HG03060 (cell line): ENCODE measurements around the gene CNIH3.
"Not testable (repeated sequence)": the region's sequence is repeated elsewhere in the genome, so short reads cannot be mapped to it uniquely, and the experiment has no call there.

Experiments
- ATAC-seq: cut with Tn5 transposase; IDR thresholded peaks from one replicate; pipeline ENCODE4 v1.9.1; 2021; ENCODE audit warnings: low read depth, moderate number of reproducible peaks; ENCODE audit not compliant: unreplicated experiment

CNIH3 gene

GRCh38 chr1:224711231-224711756, 95.2 kb downstream of the CNIH3 start:
- not testable (repeated sequence) for ATAC-seq

- ATAC-seq, result no peak
These were observed 95.8 kb downstream of the CNIH3 start for GRCh38 chr1:224711876-224712275.

GRCh38 chr1:224713228-224713627, 97.1 kb downstream of the CNIH3 start:
- ATAC-seq, result no peak

GRCh38 chr1:224714553-224714952, 98.4 kb downstream of the CNIH3 start:
- ATAC-seq, result no peak

GRCh38 chr1:224718470-224719053, 102.4 kb downstream of the CNIH3 start:
- no peak for ATAC-seq

GRCh38 chr1:224719716-224720115, 103.6 kb downstream of the CNIH3 start:
- no peak for ATAC-seq

GRCh38 chr1:224720216-224720615, 104.1 kb downstream of the CNIH3 start:
- ATAC-seq, result no peak

DNA sequence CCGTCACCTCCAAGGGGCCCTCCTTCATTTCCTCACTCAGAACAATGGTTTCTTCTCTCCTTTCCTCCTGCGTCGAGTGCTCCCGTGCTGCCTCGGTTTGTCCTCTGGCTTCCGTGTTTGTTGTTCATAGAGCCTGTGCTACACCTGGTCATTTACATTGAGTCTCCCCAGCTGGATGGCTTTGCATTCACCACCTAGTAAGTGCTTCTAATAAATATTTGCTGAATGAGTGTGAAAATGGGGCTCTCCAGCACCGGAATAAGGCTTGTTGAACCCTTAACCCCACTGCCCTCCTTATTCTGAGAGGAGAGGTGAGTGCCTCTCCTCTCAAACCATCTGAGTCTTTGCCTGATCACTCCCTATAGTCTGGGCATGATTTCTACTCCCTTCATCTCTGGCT, 104.9 kb downstream of the CNIH3 start:
- ATAC-seq, result no peak

GRCh38 chr1:224722838-224723237, 106.7 kb downstream of the CNIH3 start:
- ATAC-seq, result no peak

DNA sequence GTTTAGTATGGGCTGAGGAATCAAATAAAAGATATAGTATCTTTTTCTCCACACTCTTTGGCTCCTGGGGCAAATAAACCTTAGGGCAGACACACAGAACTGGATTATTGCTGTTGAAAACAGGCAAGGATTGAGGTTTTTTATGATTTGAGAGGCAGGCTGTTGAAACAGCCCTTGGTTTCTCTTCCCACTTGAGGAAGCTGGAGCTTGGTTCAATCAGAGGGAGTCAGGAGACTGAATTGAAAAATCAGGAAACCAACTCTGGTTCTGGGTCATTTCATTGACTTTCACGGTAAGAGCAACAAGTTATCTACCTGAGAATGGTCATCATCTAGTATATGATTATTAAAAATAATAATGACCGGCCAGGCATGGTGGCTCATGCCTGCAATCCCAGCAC, 108.4 kb downstream of the CNIH3 start:
- no peak for ATAC-seq

DNA sequence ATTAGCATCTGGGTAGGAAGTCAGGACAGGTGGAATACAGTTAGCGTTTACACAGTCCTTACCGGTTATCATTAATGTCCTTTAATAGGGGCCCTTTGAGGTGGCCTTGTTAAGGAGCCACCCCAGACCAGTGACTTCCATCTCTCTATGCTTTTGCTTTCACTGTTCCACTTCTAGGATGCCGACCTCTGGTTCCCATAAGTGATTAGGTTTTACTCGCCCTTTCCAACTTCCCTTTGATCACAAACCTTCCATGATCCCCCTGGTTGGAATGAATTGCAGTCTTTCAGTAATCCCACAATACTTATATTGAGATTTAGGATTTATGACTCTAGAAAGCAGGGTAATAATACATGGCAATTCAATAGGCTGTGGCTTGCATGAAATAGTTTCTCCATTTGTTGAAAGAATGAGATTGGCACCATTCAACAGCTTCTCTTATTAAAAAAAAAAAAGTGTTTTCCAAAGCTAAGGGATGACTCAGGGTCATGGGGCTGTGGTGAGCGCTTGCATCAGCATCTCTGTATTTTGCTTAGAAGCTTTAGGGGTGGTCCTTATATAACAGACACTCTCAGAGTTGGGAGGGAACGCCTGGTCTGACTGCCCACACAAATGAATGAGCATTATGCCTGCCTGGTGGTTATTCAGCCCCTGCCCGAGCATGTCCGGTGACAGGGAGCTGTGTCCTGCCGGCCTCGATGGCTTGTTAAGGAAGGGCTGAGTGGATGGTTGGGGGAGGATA, 110.5 kb downstream of the CNIH3 start:
- ATAC-seq, result no peak

DNA sequence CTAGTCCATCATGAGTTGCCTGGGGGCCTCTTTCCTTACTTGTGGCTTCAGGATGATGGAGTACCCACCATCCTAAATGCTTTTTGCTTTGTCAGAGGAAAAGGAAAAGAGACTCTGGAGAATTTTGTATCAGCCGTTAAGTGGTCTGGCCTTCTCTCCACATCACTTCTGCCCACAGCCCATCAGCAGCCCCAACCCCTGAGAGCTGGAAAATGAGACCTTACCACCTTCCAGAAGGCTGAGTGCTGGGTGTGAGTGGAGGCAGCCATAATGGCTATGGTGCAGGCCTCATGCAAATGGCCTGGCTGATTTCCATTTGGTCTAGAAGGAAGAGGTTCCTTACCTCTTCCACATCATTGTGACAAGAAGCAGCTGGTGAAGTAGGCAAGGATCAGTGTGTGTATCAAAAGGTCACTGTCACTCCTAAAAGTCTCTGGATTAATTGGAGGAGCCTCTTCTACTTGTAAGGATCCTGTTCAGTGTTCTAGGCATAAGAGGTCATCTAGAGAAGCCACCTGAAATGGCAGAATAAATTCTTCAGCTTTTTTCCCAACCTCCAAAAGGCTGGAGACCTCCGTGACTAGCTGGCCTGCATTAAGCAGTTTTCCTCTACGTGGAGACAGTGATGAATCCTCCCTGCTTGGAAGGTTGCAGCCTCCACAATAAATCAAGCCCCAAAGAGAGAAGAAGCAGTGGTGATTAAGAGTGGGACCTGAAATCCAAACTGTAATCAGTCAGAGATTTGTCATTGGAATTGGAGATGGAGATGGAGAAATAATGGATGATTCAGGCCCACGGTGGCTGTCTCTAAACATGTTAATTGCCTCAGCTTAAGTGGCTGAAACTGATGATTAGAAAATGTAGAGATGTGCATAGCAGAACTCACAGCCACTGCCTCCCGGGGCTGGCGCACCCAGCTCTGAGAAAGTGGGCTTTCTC, 111.5 kb downstream of the CNIH3 start:
- ATAC-seq, result no peak

DNA sequence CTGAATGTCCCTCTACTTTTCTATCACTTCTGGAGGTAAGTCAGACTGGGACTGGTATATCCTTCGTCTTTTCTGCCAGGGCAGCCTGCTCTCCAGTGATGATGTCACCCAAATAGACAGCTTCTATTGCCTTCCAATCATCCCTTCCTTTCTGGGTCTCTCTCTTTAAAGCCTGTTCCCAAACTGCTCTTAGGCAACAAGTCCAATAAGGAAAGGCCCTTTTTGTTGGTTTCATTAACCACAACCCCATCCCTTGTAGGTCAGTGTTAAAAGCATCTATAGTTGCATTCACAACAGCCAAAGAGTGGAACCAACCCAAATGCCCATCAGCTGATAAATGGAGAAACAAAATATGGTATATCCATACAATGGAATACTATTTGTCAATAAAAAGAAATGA, 114.4 kb downstream of the CNIH3 start:
- ATAC-seq, result no peak

- no peak for ATAC-seq
These were observed 114.8 kb downstream of the CNIH3 start for GRCh38 chr1:224730965-224731364.

DNA sequence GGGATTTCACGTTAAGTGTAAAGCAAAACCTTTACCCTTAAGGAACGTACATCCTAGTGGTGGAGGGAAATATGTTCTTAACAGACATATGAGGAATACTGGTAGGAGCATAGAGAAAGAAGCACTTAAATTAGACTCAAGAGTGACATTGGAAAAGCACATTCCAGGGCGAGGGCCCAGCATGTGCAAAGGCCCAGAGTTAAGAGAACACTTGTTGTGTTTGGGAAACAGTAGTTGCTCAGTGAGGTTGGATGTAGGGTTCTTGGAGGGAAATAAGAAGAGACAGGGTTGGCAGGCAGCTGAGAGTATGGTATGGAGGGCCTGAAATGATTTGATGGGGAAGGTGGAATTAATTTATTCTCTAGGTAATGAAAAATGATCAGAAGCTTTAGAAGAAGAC, 115.5 kb downstream of the CNIH3 start:
- ATAC-seq, result no peak

- no peak for ATAC-seq
These were observed 116.4 kb downstream of the CNIH3 start for GRCh38 chr1:224732377-224733026.

GRCh38 chr1:224733027-224733911, 117.2 kb downstream of the CNIH3 start:
- ATAC-seq, result peak; percentile 43

DNA sequence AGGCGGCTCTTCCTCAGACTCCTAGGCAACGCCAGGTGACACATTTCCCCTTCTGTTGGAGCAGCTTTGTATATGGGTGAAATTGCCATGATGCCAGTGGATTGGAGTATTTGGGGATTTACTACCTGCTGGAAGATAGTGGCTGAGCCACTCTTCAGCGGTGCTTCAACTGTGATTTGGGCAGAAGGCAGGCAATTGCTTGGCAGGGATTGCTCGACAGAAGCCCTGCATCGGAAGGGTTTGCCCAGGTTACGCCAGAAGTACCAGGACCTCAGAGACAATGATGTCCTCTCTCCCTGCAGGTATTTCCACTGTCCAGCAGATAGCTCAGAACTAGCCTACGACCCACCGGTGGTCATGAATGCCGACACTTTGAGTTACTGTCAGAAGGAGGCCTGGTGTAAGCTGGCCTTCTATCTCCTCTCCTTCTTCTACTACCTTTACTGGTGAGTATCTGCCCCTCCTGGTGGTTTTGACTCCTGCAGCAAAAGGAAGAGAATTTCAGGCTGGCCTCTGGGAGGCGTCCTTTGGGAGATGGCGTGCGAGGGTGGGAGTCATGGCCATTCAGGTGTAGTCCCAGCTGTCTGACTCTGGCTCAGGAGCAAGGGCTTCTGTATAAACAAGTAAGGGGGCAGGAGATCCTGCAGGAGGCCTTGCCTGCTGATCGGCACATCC, 118.3 kb downstream of the CNIH3 start:
- no peak for ATAC-seq

- no peak for ATAC-seq
These were observed 119.0 kb downstream of the CNIH3 start for GRCh38 chr1:224735159-224735558.
